Vagina (tissue), 2 donors: ENCODE results near the gene ANKRD63. TPM values are rescaled to one million over a fixed set of nuclear protein-coding genes. Genes with fewer than 3 reads are reported as not detected.

Experiments
- DNase-seq, 2 donors: peaks; one replicate each; pipeline ENCODE4 v3.0.0-alpha.2; 2017; ENCODE audit errors: extremely low spot score in 2 of 2
- H3K27ac ChIP-seq: fragments of 200-600 bp; sonication (generic); one replicate; pipeline ENCODE4 v1.5.1; 2019
- H3K27me3 ChIP-seq: fragments of 200-600 bp; sonication (generic); one replicate; pipeline ENCODE4 v1.5.1; 2019
- H3K36me3 ChIP-seq, 2 donors: fragments of 200-600 bp; sonication (generic); one replicate each; pipeline ENCODE4 v1.5.1; 2017 to 2019
- H3K4me1 ChIP-seq: fragments of 200-600 bp; sonication (generic); one replicate; pipeline ENCODE4 v1.5.1; 2019
- H3K4me3 ChIP-seq, 2 donors: fragments of 200-600 bp; sonication (generic); 1 replicate in 1 of 2; 2 replicates in 1 of 2; pipeline ENCODE4 v1.5.1; 2016 to 2019
- H3K9me3 ChIP-seq: fragments of 200-600 bp; sonication (generic); one replicate; pipeline ENCODE4 v1.5.1; 2019
- POLR2A ChIP-seq, 2 donors: fragments of 450-650 bp; IDR thresholded peaks; one replicate each; pipeline ENCODE4 v1.6.1; 2017; ENCODE audit warnings: antibody characterized with exemption in 2 of 2, mild to moderate bottlenecking in 2 of 2, moderate library complexity in 2 of 2
- POLR2AphosphoS5 ChIP-seq, 2 donors: sonication (generic); formaldehyde crosslinking; IDR thresholded peaks; one replicate each; pipeline ENCODE4 v1.9.0; 2017; ENCODE audit warnings: antibody characterized with exemption in 2 of 2, mild to moderate bottlenecking in 2 of 2, low read depth in 1 of 2; ENCODE audit not compliant: insufficient read depth in 1 of 2
- intact Hi-C: fragments of 100-400 bp; cut with DNase I; formaldehyde crosslinking; loops from one replicate; pipeline ENCODE4 v1.15.1; 2023
- total RNA-seq: library from RNA; depleted of rRNA; stranded (reverse); fragments of >200 nt; gene quantifications from one replicate; pipeline ENCODE4 v1.2.3, GENCODE V29; 2016
- TF ChIP-seq, protein P1 (sequence below), 3 experiments: fragments of 450-650 bp in 2 of 3; fragments of 200-600 bp in 1 of 3; sonication (generic) in 1 of 3; IDR thresholded peaks; one replicate each; pipeline ENCODE4 v1.5.1; 2017 to 2019; ENCODE audit warnings: antibody characterized with exemption in 3 of 3, mild to moderate bottlenecking in 2 of 3, moderate library complexity in 2 of 3

Gene ANKRD63
- total RNA-seq, 1 donor from 2014 or later, result not detected

- intact Hi-C loops, result loop anchor here (5.0 kb wide), 1 partner anchor 139 kb away; no protein-coding TSS in a partner anchor
- H3K9me3 ChIP-seq, result no peaks in the 10 kb centered on the region
- H3K4me3 ChIP-seq, result no peak overlapping the region
- no peaks in the 10 kb centered on the region for H3K36me3 ChIP-seq
- no peak for DNase-seq
- TF ChIP-seq POLR2AphosphoS5 (IDR thresholded peaks at IDR 0.05; ENCODE audit: insufficient read depth in 1 of 2, low read depth in 1 of 2) (no peak), POLR2A (IDR thresholded peaks at IDR 0.05) (no peak)
- TF ChIP-seq, protein P1, sequence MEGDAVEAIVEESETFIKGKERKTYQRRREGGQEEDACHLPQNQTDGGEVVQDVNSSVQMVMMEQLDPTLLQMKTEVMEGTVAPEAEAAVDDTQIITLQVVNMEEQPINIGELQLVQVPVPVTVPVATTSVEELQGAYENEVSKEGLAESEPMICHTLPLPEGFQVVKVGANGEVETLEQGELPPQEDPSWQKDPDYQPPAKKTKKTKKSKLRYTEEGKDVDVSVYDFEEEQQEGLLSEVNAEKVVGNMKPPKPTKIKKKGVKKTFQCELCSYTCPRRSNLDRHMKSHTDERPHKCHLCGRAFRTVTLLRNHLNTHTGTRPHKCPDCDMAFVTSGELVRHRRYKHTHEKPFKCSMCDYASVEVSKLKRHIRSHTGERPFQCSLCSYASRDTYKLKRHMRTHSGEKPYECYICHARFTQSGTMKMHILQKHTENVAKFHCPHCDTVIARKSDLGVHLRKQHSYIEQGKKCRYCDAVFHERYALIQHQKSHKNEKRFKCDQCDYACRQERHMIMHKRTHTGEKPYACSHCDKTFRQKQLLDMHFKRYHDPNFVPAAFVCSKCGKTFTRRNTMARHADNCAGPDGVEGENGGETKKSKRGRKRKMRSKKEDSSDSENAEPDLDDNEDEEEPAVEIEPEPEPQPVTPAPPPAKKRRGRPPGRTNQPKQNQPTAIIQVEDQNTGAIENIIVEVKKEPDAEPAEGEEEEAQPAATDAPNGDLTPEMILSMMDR (IDR thresholded peaks at IDR 0.05), result no peak
- peaks cover 31% of the 10 kb centered on the region for H3K4me1 ChIP-seq
- H3K27ac ChIP-seq, result no peak overlapping the region
- peaks cover 18% of the 10 kb centered on the region for H3K27me3 ChIP-seq
Measured at GRCh38 chr15:40283615-40284300, 894 bp upstream of the ANKRD63 start.

DNA sequence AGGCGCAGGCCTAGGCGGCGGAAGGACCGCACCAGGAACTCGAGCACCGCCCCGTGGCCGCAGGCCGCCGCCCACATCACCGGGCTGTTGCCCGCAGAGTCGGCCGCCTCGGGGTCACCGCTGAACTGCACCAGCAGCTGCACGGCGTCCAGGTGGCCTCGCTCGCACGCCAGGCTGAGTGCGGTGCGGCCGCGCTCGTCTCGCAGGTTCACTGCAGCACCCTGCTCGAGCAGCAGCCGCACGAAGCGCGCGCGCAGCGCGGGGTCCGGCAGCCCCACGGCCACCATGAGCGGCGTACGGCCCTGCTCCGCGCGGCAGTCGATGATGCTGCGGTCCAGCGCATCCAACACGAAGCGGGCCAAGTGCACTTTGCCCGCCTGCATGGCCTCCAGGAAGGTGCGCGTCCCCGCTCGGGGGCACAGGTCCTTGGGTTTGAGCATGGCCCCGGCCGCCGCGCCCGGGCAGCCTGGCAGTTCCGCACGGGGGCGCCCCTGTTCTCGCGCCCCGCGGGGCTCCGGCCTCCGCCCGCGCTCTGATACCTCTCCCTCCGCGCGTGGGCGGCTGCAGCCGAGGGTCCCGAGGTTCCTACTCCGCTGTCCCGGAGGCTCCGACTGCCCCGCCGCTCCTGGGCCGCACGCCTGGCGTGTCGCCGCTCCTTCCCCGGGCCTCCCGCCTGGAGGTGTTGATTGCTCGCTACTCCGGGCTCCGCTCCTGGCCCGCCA, 556 bp downstream of the ANKRD63 start:
- peak overlapping the region; percentile 41 to 43 for H3K4me3 ChIP-seq
- peaks cover 18% of the 10 kb centered on the region for H3K27me3 ChIP-seq
- DNase-seq, result no peak
- H3K36me3 ChIP-seq, result no peaks in the 10 kb centered on the region
- no peak overlapping the region for H3K27ac ChIP-seq
- peaks cover 31% of the 10 kb centered on the region for H3K4me1 ChIP-seq
- no peak for TF ChIP-seq POLR2AphosphoS5 (IDR thresholded peaks at IDR 0.05; ENCODE audit: insufficient read depth in 1 of 2, low read depth in 1 of 2)
- TF ChIP-seq, protein P1 (IDR thresholded peaks at IDR 0.05), result peak in 1 of 3 experiments; percentile 13
- H3K9me3 ChIP-seq, result no peaks in the 10 kb centered on the region
- intact Hi-C loops, result loop anchor here (5.0 kb wide), 1 partner anchor 140 kb away; no protein-coding TSS in a partner anchor

DNA sequence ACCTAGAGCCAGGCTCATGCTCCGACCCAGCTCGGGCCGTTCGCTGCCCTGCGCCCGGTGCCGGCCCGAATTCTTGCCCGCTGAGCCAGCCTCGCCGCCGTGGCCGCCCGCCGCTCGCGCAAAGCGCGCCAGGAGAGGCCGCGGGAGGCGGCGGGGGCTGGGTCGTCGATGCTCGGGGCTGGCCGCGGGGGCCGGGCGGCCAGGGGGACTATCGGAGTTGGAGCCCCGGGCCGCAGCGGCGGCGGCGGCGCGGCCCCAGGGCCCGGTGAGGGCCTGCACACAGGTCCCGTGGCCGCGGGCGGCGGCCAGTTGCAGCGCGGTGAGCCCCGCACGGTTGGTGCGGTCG, 1.1 kb downstream of the ANKRD63 start:
- H3K9me3 ChIP-seq, result no peaks in the 10 kb centered on the region
- TF ChIP-seq, protein P1 (IDR thresholded peaks at IDR 0.05), result no peak
- TF ChIP-seq POLR2A (IDR thresholded peaks at IDR 0.05), result no peak
- TF ChIP-seq POLR2AphosphoS5 (IDR thresholded peaks at IDR 0.05; ENCODE audit: insufficient read depth in 1 of 2, low read depth in 1 of 2), result no peak
- H3K4me3 ChIP-seq, result peak overlapping the region; percentile 41 to 43
- H3K4me1 ChIP-seq, result peaks cover 31% of the 10 kb centered on the region
- no peaks in the 10 kb centered on the region for H3K36me3 ChIP-seq
- H3K27me3 ChIP-seq, result peaks cover 18% of the 10 kb centered on the region
- no peak overlapping the region for H3K27ac ChIP-seq
- no peak for DNase-seq
- intact Hi-C loops, result loop anchor here (5.0 kb wide), 1 partner anchor 141 kb away; no protein-coding TSS in a partner anchor

GRCh38 chr15:40281057-40281800, 1.6 kb downstream of the ANKRD63 start:
- intact Hi-C loops, result loop anchor here (5.0 kb wide), 1 partner anchor 141 kb away; no protein-coding TSS in a partner anchor
- Histone ChIP-seq H3K36me3 (peaks cover 0 to 2% of the 10 kb centered on the region in 2 donors), H3K27ac (no peak overlapping the region), H3K27me3 (peaks cover 18% of the 10 kb centered on the region), H3K9me3 (no peaks in the 10 kb centered on the region), H3K4me1 (peaks cover 31% of the 10 kb centered on the region), H3K4me3 (peak overlapping the region in 1 of 2 donors; percentile 43)
- no peak for DNase-seq
- TF ChIP-seq, protein P1 (IDR thresholded peaks at IDR 0.05), result no peak
- TF ChIP-seq POLR2AphosphoS5 (IDR thresholded peaks at IDR 0.05; ENCODE audit: insufficient read depth in 1 of 2, low read depth in 1 of 2) (no peak), POLR2A (IDR thresholded peaks at IDR 0.05) (no peak)
